Endothelial cell of umbilical vein (primary cell): Measurements from ENCODE around the gene UVRAG. TPM values are rescaled to one million over a fixed set of nuclear protein-coding genes. Genes with fewer than 3 reads are reported as not detected.

Experiments
- BruUV-seq: library from RNA; stranded (reverse); fragments of 400-500 nt; replicated peaks from 2 replicates; lab custom pipeline; 2021; lab: Mats Ljungman, UMichigan
- CTCF ChIA-PET: fragments of 300-600, 350-600 bp; sonication (Branson Sonifier 250); formaldehyde crosslinking; loops from one replicate; lab custom pipeline; 2021; ENCODE audit warnings: antibody characterized with exemption, inconsistent platforms; lab: Charles Lee
- POLR2A ChIA-PET: fragments of 300-600, 350-600 bp; sonication (Branson Sonifier 250); formaldehyde crosslinking; loops from one replicate; lab custom pipeline; 2021; ENCODE audit warnings: antibody characterized with exemption, inconsistent platforms; lab: Charles Lee
- DNase-seq: peaks from one replicate; pipeline ENCODE4 v3.0.0-alpha.2; 2011; ENCODE audit warnings: low read depth, low spot score
- FAIRE-seq: peaks from 2 replicates; lab custom pipeline; 2011; peaks lifted over from hg19 to GRCh38; lab: Jason Lieb, UNC
- H2AFZ ChIP-seq: 2 replicates; pipeline ENCODE4 v1.6.0; 2012; ENCODE audit warnings: low read depth, low read length, control low read depth, inconsistent platforms
- H3K27ac ChIP-seq: 2 replicates; pipeline ENCODE4 v1.5.1; 2011; ENCODE audit warnings: low read depth, mild to moderate bottlenecking, control low read depth, low read length, moderate library complexity; ENCODE audit not compliant: insufficient read depth
- H3K27me3 ChIP-seq, 2 experiments: 2 replicates each; pipeline versions ENCODE4 v1.6.0 to v1.6.1; 2011; ENCODE audit warnings: low read length in 2 of 2, mixed read lengths in 1 of 2; ENCODE audit not compliant: control insufficient read depth in 2 of 2, insufficient read depth in 2 of 2
- H3K36me3 ChIP-seq, 2 experiments: 2 replicates in 1 of 2; 3 replicates in 1 of 2; pipeline ENCODE4 v1.5.1; 2011; ENCODE audit warnings: low read length in 2 of 2, mild to moderate bottlenecking in 1 of 2, moderate library complexity in 1 of 2; ENCODE audit not compliant: control insufficient read depth in 2 of 2, insufficient read depth in 2 of 2; ENCODE audit errors: extremely low read depth in 1 of 2
- H3K4me1 ChIP-seq: 3 replicates; pipeline ENCODE4 v1.5.1; 2011; ENCODE audit warnings: mild to moderate bottlenecking, low read length; ENCODE audit not compliant: control insufficient read depth, insufficient read depth; ENCODE audit errors: extremely low read depth
- H3K4me2 ChIP-seq: 2 replicates; pipeline ENCODE4 v1.6.1; 2011; ENCODE audit warnings: low read length, control low read depth, mixed read lengths; ENCODE audit not compliant: insufficient read depth
- H3K4me3 ChIP-seq, 3 experiments: fragments of 200-600 bp in 1 of 3; sonication (generic), shearing (Covaris generic) in 1 of 3; replicated peaks in 1 of 3; 2 replicates each; pipeline ENCODE4 v1.5.1; 2011 to 2016; ENCODE audit warnings: control low read depth in 3 of 3, low read length in 3 of 3, mild to moderate bottlenecking in 2 of 3, inconsistent platforms in 1 of 3, low read depth in 1 of 3, moderate library complexity in 1 of 3; ENCODE audit not compliant: insufficient read depth in 1 of 3
- H3K79me2 ChIP-seq: 2 replicates; pipeline ENCODE4 v1.6.0; 2012; ENCODE audit warnings: low read length, inconsistent platforms; ENCODE audit not compliant: control insufficient read depth, insufficient read depth
- H3K9ac ChIP-seq: replicated peaks from 2 replicates; pipeline ENCODE3; 2011; ENCODE audit warnings: low read length, control low read depth; ENCODE audit not compliant: insufficient read depth; ENCODE audit errors: extremely low read depth
- H3K9me1 ChIP-seq: replicated peaks from 3 replicates; pipeline ENCODE4 v1.6.0; 2011; ENCODE audit warnings: mild to moderate bottlenecking, low read length; ENCODE audit not compliant: control insufficient read depth, insufficient read depth; ENCODE audit errors: extremely low read depth
- H3K9me3 ChIP-seq: replicated peaks from 2 replicates; pipeline ENCODE4 v1.5.1; 2012; ENCODE audit warnings: low read length, inconsistent platforms; ENCODE audit not compliant: control insufficient read depth, insufficient read depth
- H4K20me1 ChIP-seq: replicated peaks from 2 replicates; pipeline ENCODE3; 2011; ENCODE audit warnings: mild to moderate bottlenecking, low read length; ENCODE audit not compliant: control insufficient read depth, insufficient read depth; ENCODE audit errors: extremely low read depth
- EZH2 ChIP-seq: IDR thresholded peaks from 2 replicates; pipeline ENCODE4 v1.6.1; 2012; ENCODE audit warnings: borderline replicate concordance, low read depth, mild to moderate bottlenecking, moderate library complexity, low read length, inconsistent platforms; ENCODE audit not compliant: severe bottlenecking
- FOS ChIP-seq: IDR thresholded peaks from 2 replicates; pipeline ENCODE4 v1.6.1; 2011; ENCODE audit warnings: mild to moderate bottlenecking, low read length, moderate library complexity, borderline replicate concordance; ENCODE audit not compliant: insufficient read depth
- GATA2 ChIP-seq: IDR thresholded peaks from 2 replicates; pipeline ENCODE4 v1.7.0; 2011; ENCODE audit warnings: low read depth, mild to moderate bottlenecking, moderate library complexity, mixed read lengths, low read length; ENCODE audit not compliant: insufficient read length, insufficient read depth
- JUN ChIP-seq: IDR thresholded peaks from 2 replicates; pipeline ENCODE4 v1.6.1; 2011; ENCODE audit warnings: borderline replicate concordance, low read depth; ENCODE audit not compliant: insufficient read length, insufficient read depth
- MYC ChIP-seq: IDR thresholded peaks from one replicate; pipeline ENCODE4 v1.6.1; 2011; ENCODE audit warnings: mild to moderate bottlenecking, low read depth, low read length
- POLR2A ChIP-seq: IDR thresholded peaks from 2 replicates; pipeline ENCODE4 v1.6.1; 2012; ENCODE audit warnings: low read depth, mild to moderate bottlenecking, control low read depth, low read length
- POLR2AphosphoS5 ChIP-seq: IDR thresholded peaks from 2 replicates; pipeline ENCODE4 v1.6.1; 2012; ENCODE audit warnings: low read depth, mild to moderate bottlenecking, control low read depth, low read length, moderate library complexity; ENCODE audit not compliant: insufficient read depth
- dilution Hi-C: fragments of 300-500 bp; cut with MboI; formaldehyde crosslinking; loops from one replicate; pipeline ENCODE4 v1.15.0; 2019; ENCODE audit warnings: low sequenced_read_pairs; ENCODE audit not compliant: extremely low pct_ligation_motif_present
- intact Hi-C: fragments of 100-400 bp; cut with micrococcal nuclease; formaldehyde crosslinking; loops from one replicate; pipeline ENCODE4 v1.10.0; 2022
- polyA plus RNA-seq, 4 experiments: library from polyadenylated mRNA; depleted of rRNA in 3 of 4; stranded (reverse) in 3 of 4; unstranded in 1 of 4; fragments of >200 nt; gene quantifications; 2 replicates each; pipeline versions ENCODE4 v1.2.1 to v1.2.3, GENCODE V29; 2011 to 2012; ENCODE audit warnings: missing spikeins in 1 of 4
- total RNA-seq: library from RNA; stranded (reverse); gene quantifications from 2 replicates; pipeline ENCODE4 v1.2.3, GENCODE V29; 2021
- TF ChIP-seq, protein P1 (sequence below): IDR thresholded peaks from 2 replicates; pipeline ENCODE4 v1.6.1; 2011; ENCODE audit not compliant: insufficient read depth, insufficient read length
- TF ChIP-seq, protein P2 (sequence below), 2 donors: IDR thresholded peaks; 1 replicate in 1 of 2; 2 replicates in 1 of 2; pipeline ENCODE4 v1.5.1; 2011; ENCODE audit warnings: low read length in 2 of 2, mild to moderate bottlenecking in 2 of 2, moderate library complexity in 2 of 2, control low read depth in 1 of 2, inconsistent platforms in 1 of 2, low read depth in 1 of 2; ENCODE audit not compliant: insufficient read depth in 1 of 2; ENCODE audit errors: extremely low read depth in 1 of 2

Gene UVRAG
- total and polyA plus RNA-seq, 2 donors (not counting 3 experiments of a cell fraction or from before 2014, with no cell fraction given) = 21.2 to 65.6 TPM

DNA sequence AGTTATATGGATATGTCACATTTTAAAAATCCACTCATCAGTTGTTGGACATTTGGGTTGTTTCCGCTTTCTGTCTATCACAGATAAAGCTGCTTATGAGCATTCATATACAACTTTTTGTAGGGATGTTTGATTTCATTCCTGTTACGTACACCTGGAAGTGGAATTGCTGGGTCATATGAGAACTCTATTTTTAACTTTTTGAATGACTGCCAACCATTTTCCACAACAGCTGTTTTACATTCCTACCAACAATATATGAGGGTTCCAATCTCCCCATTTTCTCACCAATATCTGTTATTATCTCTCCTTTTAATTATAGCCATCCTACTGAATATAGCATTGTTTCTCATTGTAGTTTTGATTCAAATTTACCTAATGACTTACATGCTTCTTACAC is 172.0 kb downstream of the UVRAG start:
- H3K9ac ChIP-seq = no peak overlapping the region
- H4K20me1 ChIP-seq = no peaks in the 10 kb centered on the region
- intact Hi-C loops (no loop called here), dilution Hi-C loops (no loop called here)
- no peak overlapping the region for H3K4me3 ChIP-seq
- no peak for FAIRE-seq
- H3K9me1 ChIP-seq = no peaks in the 10 kb centered on the region
- H3K4me1 ChIP-seq = peaks cover 5% of the 10 kb centered on the region
- ChIA-PET POLR2A (no interaction called here), CTCF (no interaction called here)
- H3K36me3 ChIP-seq = peaks cover 1 to 5% of the 10 kb centered on the region in 2 experiments
- H3K9me3 ChIP-seq = no peaks in the 10 kb centered on the region
- peaks cover 26% of the 10 kb centered on the region for H3K79me2 ChIP-seq
- no TSS peak for BruUV-seq
- H3K4me2 ChIP-seq = no peak overlapping the region
- H2AFZ ChIP-seq = no peak overlapping the region
- DNase-seq = peak; percentile 63
- TF ChIP-seq EZH2 (no peak), POLR2AphosphoS5 (no peak), GATA2 (no peak), JUN (no peak), MYC (no peak), POLR2A (no peak), FOS (no peak)
- TF ChIP-seq, protein P1, sequence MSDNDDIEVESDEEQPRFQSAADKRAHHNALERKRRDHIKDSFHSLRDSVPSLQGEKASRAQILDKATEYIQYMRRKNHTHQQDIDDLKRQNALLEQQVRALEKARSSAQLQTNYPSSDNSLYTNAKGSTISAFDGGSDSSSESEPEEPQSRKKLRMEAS = no peak
- TF ChIP-seq, protein P2, sequence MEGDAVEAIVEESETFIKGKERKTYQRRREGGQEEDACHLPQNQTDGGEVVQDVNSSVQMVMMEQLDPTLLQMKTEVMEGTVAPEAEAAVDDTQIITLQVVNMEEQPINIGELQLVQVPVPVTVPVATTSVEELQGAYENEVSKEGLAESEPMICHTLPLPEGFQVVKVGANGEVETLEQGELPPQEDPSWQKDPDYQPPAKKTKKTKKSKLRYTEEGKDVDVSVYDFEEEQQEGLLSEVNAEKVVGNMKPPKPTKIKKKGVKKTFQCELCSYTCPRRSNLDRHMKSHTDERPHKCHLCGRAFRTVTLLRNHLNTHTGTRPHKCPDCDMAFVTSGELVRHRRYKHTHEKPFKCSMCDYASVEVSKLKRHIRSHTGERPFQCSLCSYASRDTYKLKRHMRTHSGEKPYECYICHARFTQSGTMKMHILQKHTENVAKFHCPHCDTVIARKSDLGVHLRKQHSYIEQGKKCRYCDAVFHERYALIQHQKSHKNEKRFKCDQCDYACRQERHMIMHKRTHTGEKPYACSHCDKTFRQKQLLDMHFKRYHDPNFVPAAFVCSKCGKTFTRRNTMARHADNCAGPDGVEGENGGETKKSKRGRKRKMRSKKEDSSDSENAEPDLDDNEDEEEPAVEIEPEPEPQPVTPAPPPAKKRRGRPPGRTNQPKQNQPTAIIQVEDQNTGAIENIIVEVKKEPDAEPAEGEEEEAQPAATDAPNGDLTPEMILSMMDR (IDR thresholded peaks at IDR 0.05; ENCODE audit: extremely low read depth in 1 of 2, insufficient read depth in 1 of 2, low read depth in 1 of 2, low read length in 2 of 2) = no peak
- H3K27me3 ChIP-seq = no peaks in the 10 kb centered on the region
- H3K27ac ChIP-seq = no peak overlapping the region
